Activated naive CD8-positive, alpha-beta T cell treated with anti-CD3 and anti-CD28 coated beads, Interleukin-2, amount 10 ng/mL, durations not matched to agents 7 days and 5 days (primary cell): ENCODE data around the gene MAN1A2. TPM values are rescaled to one million over a fixed set of nuclear protein-coding genes. Genes with fewer than 3 reads are reported as not detected.

Experiments used
- ATAC-seq: fragments of 150-1000 bp; cut with Tn5 transposase; one replicate; pipeline ENCODE4 v1.10.0; 2021; ENCODE audit warnings: low read depth, moderate library complexity
- POLR2A ChIA-PET: fragments of 350-600 bp; sonication (Branson Sonifier 250); formaldehyde crosslinking; loops from one replicate; lab custom pipeline; 2021; ENCODE audit warnings: antibody characterized with exemption; lab: Charles Lee
- DNase-seq: peaks from one replicate; pipeline ENCODE4 v3.0.0; 2021
- H3K27ac Mint-ChIP-seq: one replicate; pipeline ENCODE4 v1.8.0; 2022; ENCODE audit warnings: mild to moderate bottlenecking, mixed read lengths
- H3K27me3 Mint-ChIP-seq: one replicate; pipeline ENCODE4 v1.8.0; 2022; ENCODE audit warnings: mild to moderate bottlenecking, moderate library complexity, mixed read lengths
- H3K36me3 Mint-ChIP-seq: one replicate; pipeline ENCODE4 v1.8.0; 2021; ENCODE audit warnings: mild to moderate bottlenecking, mixed read lengths
- H3K4me1 Mint-ChIP-seq: one replicate; pipeline ENCODE4 v1.8.0; 2021; ENCODE audit warnings: mixed read lengths
- H3K4me3 Mint-ChIP-seq: one replicate; pipeline ENCODE4 v1.8.0; 2022; ENCODE audit warnings: mild to moderate bottlenecking, moderate library complexity, mixed read lengths
- H3K9me3 Mint-ChIP-seq: one replicate; pipeline ENCODE4 v1.8.0; 2021; ENCODE audit warnings: mixed read lengths
- total RNA-seq, 2 experiments: library from RNA; stranded (reverse); gene quantifications; one replicate each; pipeline ENCODE4 v1.2.3, GENCODE V29; 2021

Gene MAN1A2
- total RNA-seq, 2 experiments from 2014 or later = 36.1 to 43.2 TPM

DNA sequence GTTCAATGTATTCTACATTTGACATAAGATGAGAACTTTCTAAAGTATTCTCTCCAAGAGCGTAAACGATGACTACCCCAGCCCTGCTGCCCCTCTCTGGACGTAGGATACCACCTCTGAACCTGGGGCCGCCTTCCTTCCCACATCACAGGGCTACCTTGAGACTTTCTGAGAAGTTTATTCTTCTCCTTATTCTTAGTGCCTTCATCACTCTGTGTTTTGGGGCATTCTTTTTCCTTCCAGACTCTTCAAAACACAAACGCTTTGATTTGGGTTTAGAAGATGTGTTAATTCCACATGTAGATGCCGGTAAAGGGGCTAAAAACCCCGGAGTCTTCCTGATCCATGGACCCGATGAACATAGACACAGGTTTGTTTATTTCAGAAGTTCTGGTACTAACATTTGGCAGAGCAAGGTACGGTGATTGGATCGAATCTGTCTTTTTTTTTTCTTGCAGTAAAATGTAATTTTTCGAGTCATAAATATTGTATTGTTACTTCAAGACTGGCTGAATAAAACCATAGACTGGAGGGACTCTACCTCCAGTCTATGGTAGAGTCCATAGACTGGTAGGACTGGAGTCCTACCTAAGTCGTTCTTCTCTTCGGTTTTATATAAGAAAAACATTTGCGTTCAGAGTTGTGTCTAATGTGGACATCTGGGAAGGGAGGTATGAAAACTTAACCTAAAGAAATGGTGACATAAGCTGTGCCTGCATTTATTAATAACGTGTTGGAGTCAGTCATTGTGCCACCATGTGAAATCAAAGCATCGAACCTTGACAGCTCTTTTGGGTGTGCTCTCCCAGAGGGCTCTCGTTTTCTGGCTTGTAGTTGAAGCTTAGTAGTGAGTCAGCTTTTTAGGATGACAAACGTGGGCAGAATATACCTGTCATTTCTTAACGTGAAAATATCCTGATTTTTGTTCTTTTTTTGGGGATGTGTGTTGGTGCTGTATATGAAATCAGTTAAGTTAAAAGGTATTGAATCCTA lies 1.2 kb downstream of the MAN1A2 start:
- POLR2A ChIA-PET = interaction anchor here (0.6 to 1.6 kb wide), 4 partner anchors 26 to 302 kb away, joined by 3 to 4 read pairs (median 4); no protein-coding TSS in a partner anchor
- H3K27ac Mint-ChIP-seq = peak overlapping the region; percentile 87
- ATAC-seq (no peak), DNase-seq (no peak)
- peaks cover 6% of the 10 kb centered on the region for H3K36me3 Mint-ChIP-seq
- no peaks in the 10 kb centered on the region for H3K9me3 Mint-ChIP-seq
- no peaks in the 10 kb centered on the region for H3K27me3 Mint-ChIP-seq
- peak overlapping the region; percentile 92 for H3K4me3 Mint-ChIP-seq
- H3K4me1 Mint-ChIP-seq = peaks cover 50% of the 10 kb centered on the region

DNA sequence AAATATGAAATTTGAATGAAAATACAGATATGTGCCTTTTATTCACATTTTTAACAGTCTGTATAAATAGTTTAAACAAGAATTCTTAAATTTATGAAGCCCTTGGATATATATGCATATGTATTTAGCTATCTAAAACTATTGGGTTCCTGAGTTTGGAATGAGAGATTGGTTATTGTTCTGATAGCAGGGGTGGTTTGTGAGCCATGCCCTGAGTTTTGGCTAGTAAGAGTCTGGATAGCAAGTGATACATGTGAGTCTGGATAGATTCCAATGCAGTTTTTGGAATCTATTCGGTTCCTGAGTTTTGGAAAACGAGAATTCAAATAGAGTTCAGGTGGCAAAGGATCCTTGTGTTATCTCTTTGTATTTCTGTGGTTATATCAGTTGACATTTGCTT lies 2.8 kb downstream of the MAN1A2 start:
- Mint-ChIP-seq H3K4me3 (peak overlapping the region; percentile 62), H3K9me3 (no peaks in the 10 kb centered on the region), H3K36me3 (peaks cover 12% of the 10 kb centered on the region), H3K27ac (no peak overlapping the region), H3K27me3 (no peaks in the 10 kb centered on the region), H3K4me1 (peaks cover 53% of the 10 kb centered on the region)
- POLR2A ChIA-PET = no interaction called here
- ATAC-seq (no peak), DNase-seq (no peak)

DNA sequence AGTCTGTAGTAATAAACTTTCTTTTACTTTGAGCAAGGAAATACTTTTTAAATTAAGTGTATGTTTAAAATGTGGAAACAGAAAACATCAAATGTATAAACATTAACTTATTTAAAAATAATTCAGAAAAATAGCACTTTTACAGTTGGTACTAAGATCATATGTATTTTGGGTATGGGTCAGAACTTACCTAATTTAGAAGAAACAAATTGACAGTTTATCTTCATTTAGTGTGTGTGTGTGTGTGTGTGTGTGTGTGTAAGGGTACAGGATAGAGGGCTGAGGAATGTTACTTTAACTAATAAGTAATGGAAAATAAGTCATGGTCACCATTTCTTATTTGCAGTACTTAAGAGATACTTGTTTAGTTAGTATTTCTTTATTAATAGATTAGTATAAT lies 3.3 kb downstream of the MAN1A2 start:
- H3K36me3 Mint-ChIP-seq = peaks cover 12% of the 10 kb centered on the region
- H3K4me1 Mint-ChIP-seq = peaks cover 51% of the 10 kb centered on the region
- H3K9me3 Mint-ChIP-seq = no peaks in the 10 kb centered on the region
- H3K4me3 Mint-ChIP-seq = peak overlapping the region; percentile 64
- H3K27ac Mint-ChIP-seq = no peak overlapping the region
- H3K27me3 Mint-ChIP-seq = no peaks in the 10 kb centered on the region
- POLR2A ChIA-PET = no interaction called here
- DNase-seq = no peak
- no peak for ATAC-seq

DNA sequence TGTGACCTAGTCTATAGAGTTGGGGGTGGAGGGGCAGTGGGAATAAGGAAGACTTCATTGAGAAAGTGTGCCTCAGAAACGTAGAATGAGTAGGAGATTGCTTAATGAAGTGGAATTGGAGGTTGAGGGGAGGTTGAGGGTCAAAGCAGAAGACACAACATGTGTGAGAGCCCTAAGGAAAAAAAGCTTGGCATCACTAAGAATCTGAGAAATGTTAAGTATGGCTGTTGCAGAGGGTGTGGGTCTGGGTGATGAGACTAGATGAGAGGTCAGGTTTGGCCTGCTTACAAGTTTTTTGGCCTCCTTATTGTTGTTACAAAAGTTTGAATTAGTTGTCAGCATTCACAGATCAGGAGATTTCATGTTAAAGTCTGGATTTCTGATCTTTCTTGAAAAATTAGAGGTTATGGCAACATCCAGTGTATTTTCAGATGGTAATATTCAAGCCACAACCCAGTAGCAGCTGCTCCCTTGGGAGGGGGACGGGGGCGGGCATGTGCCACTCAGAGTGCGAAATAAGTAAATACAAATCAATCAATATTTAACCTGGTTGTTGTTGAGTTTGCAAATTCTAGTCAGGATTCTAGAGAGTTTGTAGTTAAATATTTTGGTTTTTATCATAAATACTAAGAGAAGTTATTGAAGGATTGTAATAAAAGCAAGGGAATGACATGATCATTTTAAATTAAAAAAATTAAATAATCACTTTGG lies 4.3 kb downstream of the MAN1A2 start:
- POLR2A ChIA-PET = no interaction called here
- Mint-ChIP-seq H3K4me3 (peak overlapping the region; percentile 35), H3K36me3 (peaks cover 18% of the 10 kb centered on the region), H3K9me3 (no peaks in the 10 kb centered on the region), H3K27ac (no peak overlapping the region), H3K27me3 (no peaks in the 10 kb centered on the region), H3K4me1 (peaks cover 41% of the 10 kb centered on the region)
- DNase-seq = no peak
- no peak for ATAC-seq

DNA sequence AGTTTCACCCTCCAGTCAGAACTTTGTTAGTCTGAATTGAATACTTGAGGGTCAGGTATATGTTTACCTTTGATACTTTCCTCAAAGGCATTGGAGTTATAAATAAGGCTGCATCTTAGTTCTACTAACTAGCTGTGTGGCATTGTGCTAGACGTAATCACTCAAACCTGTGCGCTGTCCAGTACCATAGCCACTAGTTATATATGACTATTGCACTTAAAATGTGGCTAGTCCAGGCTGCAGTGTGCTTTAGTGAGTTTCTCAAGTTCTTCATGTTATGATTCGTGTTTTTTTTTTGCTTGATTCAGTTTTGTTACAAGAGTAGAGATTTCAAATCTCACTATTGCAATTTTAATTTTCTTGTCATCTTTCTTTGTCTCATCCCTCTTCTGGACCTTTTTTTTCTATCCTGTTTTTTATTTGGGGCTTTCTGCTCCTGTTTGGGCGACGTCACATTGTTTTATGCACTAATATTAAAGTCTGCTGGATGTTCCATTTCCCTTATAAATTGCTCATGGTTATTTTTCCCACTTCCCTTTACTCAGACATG lies 5.7 kb downstream of the MAN1A2 start:
- H3K4me3 Mint-ChIP-seq = no peak overlapping the region
- no peaks in the 10 kb centered on the region for H3K27me3 Mint-ChIP-seq
- peaks cover 18% of the 10 kb centered on the region for H3K36me3 Mint-ChIP-seq
- DNase-seq (no peak), ATAC-seq (no peak)
- no peak overlapping the region for H3K27ac Mint-ChIP-seq
- peaks cover 41% of the 10 kb centered on the region for H3K4me1 Mint-ChIP-seq
- H3K9me3 Mint-ChIP-seq = no peaks in the 10 kb centered on the region
- POLR2A ChIA-PET = no interaction called here

DNA sequence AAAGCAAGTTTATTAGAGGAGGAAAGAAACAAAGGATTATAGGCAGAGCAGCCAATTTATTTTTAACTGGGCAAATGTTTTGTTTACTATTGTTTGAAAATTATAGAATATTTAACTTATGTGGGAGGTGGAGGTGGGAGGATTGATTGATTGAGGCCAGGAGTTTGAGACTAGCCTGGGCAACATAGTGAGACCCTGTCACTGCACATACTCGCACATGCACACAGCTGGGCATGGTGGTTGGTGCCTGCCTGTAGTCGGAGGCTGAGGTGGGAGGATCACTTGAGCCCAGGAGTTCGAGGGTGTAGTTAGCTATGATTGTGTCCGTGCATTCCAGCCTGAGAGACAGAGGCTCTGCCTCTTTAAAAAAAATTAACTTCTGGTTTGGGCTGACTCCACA lies 6.7 kb downstream of the MAN1A2 start:
- H3K4me3 Mint-ChIP-seq = no peak overlapping the region
- H3K36me3 Mint-ChIP-seq = peaks cover 18% of the 10 kb centered on the region
- H3K27ac Mint-ChIP-seq = no peak overlapping the region
- POLR2A ChIA-PET = no interaction called here
- H3K4me1 Mint-ChIP-seq = peaks cover 33% of the 10 kb centered on the region
- H3K9me3 Mint-ChIP-seq = no peaks in the 10 kb centered on the region
- no peak for ATAC-seq
- DNase-seq = no peak
- H3K27me3 Mint-ChIP-seq = no peaks in the 10 kb centered on the region

DNA sequence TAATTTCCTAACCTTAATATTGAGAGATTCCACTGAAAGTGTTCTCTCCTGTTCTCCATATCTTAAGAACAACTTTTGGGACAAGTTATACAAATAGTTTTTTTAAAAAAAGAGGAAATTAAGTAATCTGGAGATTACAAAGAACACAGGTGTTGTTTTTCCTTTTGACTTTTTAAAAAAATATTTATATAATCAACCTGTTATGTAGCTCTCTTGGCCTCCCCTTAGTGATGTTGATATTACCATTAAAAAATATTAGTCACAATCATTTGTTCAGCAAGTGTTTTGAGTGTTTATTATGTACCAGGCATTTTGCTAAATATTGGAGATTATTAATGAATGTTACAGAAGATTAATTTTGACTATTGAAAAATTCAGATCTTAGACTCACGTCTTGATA lies 8.1 kb downstream of the MAN1A2 start:
- Mint-ChIP-seq H3K4me1 (peaks cover 24% of the 10 kb centered on the region), H3K27ac (no peak overlapping the region)

DNA sequence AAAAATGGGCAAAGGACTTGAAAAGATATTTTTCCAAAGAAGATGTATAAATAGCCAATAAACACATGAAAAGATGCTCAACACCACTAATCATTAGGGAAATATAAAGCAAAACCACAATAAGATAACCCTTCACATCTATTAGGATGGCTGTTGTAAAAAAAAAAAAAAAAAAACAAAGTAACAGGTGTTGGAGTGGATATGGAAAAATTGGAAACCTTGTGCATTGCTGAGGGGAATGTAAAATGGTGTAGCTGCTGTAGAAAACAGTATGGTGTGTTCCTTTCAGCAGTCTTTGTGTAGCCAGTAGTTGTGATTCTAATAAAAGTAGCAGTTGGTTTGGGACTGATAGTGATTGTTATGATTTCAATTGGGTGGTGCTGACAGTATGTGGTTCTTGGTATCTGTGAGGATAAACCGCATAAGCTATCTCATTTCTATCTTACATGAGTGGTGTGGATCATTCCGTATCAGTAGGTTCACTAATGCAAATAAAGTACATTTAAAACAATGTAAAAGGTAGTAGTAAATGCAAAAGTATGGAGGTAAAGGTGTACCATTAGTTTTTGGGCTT lies 19.9 kb downstream of the MAN1A2 start:
- Mint-ChIP-seq H3K4me3 (no peak overlapping the region), H3K27me3 (no peaks in the 10 kb centered on the region), H3K9me3 (peaks cover 6% of the 10 kb centered on the region), H3K36me3 (peaks cover 17% of the 10 kb centered on the region), H3K4me1 (peaks cover 14% of the 10 kb centered on the region), H3K27ac (no peak overlapping the region)
- POLR2A ChIA-PET = no interaction called here
- DNase-seq (no peak), ATAC-seq (no peak)

More for the DNA sequence above, 8.1 kb downstream of the MAN1A2 start:
- Mint-ChIP-seq H3K9me3 (no peaks in the 10 kb centered on the region), H3K36me3 (peaks cover 20% of the 10 kb centered on the region), H3K4me3 (no peak overlapping the region), H3K27me3 (no peaks in the 10 kb centered on the region)
- DNase-seq = no peak
- ATAC-seq = no peak
- POLR2A ChIA-PET = no interaction called here

DNA sequence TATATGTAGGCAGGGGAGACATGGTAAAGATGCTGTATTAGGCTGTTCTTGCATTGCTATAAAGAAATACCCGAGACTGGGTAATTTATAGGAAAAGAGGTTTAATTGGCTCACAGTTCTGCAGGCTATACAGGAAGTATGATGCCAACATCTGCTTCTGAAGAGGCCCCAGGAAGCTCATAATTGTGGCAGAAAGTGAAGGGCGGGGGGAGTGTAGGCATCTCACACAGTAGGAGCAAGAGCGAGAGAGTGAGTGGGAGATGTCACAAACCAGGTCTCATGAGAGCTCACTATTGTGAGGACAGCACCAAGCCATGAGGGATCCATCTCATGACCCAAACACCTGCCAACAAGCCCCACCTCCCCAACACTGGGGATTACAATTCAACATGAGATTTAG lies 21.1 kb downstream of the MAN1A2 start:
- Mint-ChIP-seq H3K4me3 (no peak overlapping the region), H3K9me3 (peaks cover 2% of the 10 kb centered on the region), H3K4me1 (peaks cover 14% of the 10 kb centered on the region), H3K27ac (no peak overlapping the region), H3K27me3 (no peaks in the 10 kb centered on the region), H3K36me3 (peaks cover 13% of the 10 kb centered on the region)
- no peak for ATAC-seq
- POLR2A ChIA-PET = no interaction called here
- no peak for DNase-seq

DNA sequence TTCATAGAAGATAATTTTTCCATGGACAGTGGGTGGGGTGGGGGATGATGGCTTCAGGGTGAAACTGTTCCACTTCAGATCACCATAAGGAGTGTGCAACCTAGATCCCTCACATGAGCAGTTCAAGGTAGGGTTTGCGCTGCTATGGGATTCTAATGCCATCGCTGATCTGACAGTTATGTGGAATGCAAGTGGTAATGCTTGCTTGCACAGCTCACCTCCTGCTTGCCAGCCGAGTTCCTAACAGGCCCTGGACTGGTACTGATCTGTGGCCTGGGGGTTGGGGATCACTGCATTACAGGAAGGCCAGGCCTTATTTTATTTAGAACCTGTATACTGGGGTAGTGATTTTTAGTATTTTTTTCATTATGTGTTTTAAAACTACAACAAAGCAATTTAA lies 22.0 kb downstream of the MAN1A2 start:
- peaks cover 13% of the 10 kb centered on the region for H3K36me3 Mint-ChIP-seq
- H3K27me3 Mint-ChIP-seq = no peaks in the 10 kb centered on the region
- no peak overlapping the region for H3K4me3 Mint-ChIP-seq
- H3K4me1 Mint-ChIP-seq = peaks cover 14% of the 10 kb centered on the region
- H3K9me3 Mint-ChIP-seq = peaks cover 2% of the 10 kb centered on the region
- ATAC-seq (no peak), DNase-seq (no peak)
- no peak overlapping the region for H3K27ac Mint-ChIP-seq
- POLR2A ChIA-PET = no interaction called here

DNA sequence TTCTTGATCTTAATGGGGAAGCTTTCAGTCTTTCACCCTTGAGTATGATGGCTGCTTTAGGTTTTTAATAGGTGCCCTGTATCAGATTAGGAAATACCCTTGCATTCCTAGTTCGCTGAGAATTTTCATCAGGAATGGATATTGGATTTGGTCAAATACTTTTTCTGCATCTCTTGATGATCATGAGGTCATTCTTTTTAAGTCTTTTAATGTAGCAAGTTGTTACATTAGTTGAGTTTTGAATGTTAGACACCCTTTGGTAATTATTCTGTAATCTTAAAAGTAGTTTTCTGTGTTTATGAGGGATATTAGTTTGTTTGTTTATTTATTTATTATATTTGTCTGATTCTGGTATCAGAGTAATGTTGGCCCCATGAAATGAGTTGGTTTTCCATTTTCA lies 22.5 kb downstream of the MAN1A2 start:
- Mint-ChIP-seq H3K4me1 (peaks cover 16% of the 10 kb centered on the region), H3K9me3 (peaks cover 4% of the 10 kb centered on the region), H3K27me3 (no peaks in the 10 kb centered on the region), H3K4me3 (no peak overlapping the region), H3K27ac (no peak overlapping the region), H3K36me3 (peaks cover 8% of the 10 kb centered on the region)
- POLR2A ChIA-PET = no interaction called here
- no peak for DNase-seq
- ATAC-seq = no peak

DNA sequence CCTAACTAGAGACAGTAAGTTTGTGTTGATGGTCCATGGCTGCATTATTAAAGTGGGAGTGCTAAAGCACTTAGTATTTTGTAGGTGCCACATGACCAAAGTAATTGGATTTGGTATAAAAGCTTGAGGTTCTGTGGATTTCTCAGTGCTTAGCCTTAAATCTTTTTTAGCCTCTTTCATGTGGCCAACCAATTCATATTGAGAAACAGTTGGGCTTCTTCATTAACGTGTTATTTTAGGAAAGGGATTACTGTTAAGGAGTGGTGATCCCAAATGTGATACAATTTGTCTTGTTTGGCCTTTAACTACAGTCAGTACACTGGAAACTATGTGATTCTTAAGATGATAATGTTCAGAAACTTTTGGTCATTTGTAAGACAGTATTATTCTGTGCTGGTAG lies 25.5 kb downstream of the MAN1A2 start:
- Mint-ChIP-seq H3K27me3 (no peaks in the 10 kb centered on the region), H3K36me3 (no peaks in the 10 kb centered on the region), H3K27ac (no peak overlapping the region), H3K4me1 (peaks cover 17% of the 10 kb centered on the region), H3K9me3 (peaks cover 2% of the 10 kb centered on the region), H3K4me3 (no peak overlapping the region)
- POLR2A ChIA-PET = no interaction called here
- DNase-seq = no peak
- ATAC-seq = no peak

DNA sequence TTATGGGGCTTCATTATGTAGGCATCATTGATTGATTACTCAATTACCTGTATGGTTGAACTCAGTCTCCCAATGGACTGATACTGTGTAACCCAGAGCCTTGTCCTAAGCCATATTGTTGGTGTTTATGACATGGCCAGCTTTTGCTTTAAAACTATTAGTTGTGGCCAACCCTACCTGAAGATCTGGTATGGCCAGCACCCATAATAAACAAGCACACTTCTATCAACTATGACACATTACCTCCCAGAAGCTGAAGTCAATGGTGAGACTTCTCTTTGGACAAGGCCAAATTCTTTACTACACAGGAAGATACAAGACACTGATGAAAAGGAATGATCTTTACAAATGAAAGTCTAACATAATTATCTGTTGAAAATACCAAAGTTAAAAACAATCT lies 28.8 kb downstream of the MAN1A2 start:
- H3K4me1 Mint-ChIP-seq = peaks cover 10% of the 10 kb centered on the region
- H3K27ac Mint-ChIP-seq = no peak overlapping the region
- peaks cover 6% of the 10 kb centered on the region for H3K36me3 Mint-ChIP-seq
- H3K9me3 Mint-ChIP-seq = peaks cover 7% of the 10 kb centered on the region
- no peak for DNase-seq
- H3K4me3 Mint-ChIP-seq = no peak overlapping the region
- POLR2A ChIA-PET = no interaction called here
- no peaks in the 10 kb centered on the region for H3K27me3 Mint-ChIP-seq
- no peak for ATAC-seq
